ENCODE data around the gene GAS6. TPM values are rescaled to one million over a fixed set of nuclear protein-coding genes. Genes with fewer than 3 reads are reported as not detected.

The GAS6 gene
- total RNA-seq, result 211 and 262 TPM in 2 replicates

GRCh38 chr13:113863524-113864272 lies at the start of gene GAS6:
Gene GAS6 (minus strand): TSS chr13:113864076. CDS start chr13:113863920, 156 bp downstream.

Other genes starting within 250 kb of the GAS6 start
- not detected in 2 replicates for gene ATP4B, start 205.9 kb downstream of the GAS6 start, total RNA-seq
- gene GRK1, start 196.9 kb downstream of the GAS6 start, total RNA-seq, result under 0.01 TPM in 1 of 2 replicates, not detected in the other
- gene TMEM255B, start 104.8 kb downstream of the GAS6 start, total RNA-seq, result 9.3 and 12.2 TPM in 2 replicates
- gene C13orf46, start 110.0 kb upstream of the GAS6 start, total RNA-seq, result 0.13 and 0.22 TPM in 2 replicates